Measurements from ENCODE around the gene SFXN5.
"Not testable (repeated sequence)": the region's sequence is repeated elsewhere in the genome, so short reads cannot be mapped to it uniquely, and the experiment has no call there.

The SFXN5 gene

GRCh38 chr2:72921853-72922252 is 149.7 kb downstream of the SFXN5 start:
- DNase-seq (ENCODE audit: low read depth): no peak

GRCh38 chr2:72921088-72921851 is 150.2 kb downstream of the SFXN5 start:
- no peak for DNase-seq (ENCODE audit: low read depth)

- DNase-seq (ENCODE audit: low read depth): no peak
These were observed 151.0 kb downstream of the SFXN5 start for GRCh38 chr2:72920318-72921087.

- no peak for DNase-seq (ENCODE audit: low read depth)
These were observed 151.8 kb downstream of the SFXN5 start for GRCh38 chr2:72919414-72920317.

- DNase-seq (ENCODE audit: low read depth): no peak
These were observed 153.5 kb downstream of the SFXN5 start for GRCh38 chr2:72917877-72918553.

GRCh38 chr2:72917138-72917876 is 154.2 kb downstream of the SFXN5 start, which contains the start of gene EMX1:
TSS of gene EMX1 (plus strand) at chr2:72917519. CDS start at chr2:72917853, 334 bp downstream.
- DNase-seq (ENCODE audit: low read depth): no peak

- DNase-seq (ENCODE audit: low read depth): no peak
These were observed 154.8 kb downstream of the SFXN5 start for GRCh38 chr2:72916743-72917137.

GRCh38 chr2:72915907-72916742 is 155.4 kb downstream of the SFXN5 start:
- DNase-seq (ENCODE audit: low read depth): no peak

- DNase-seq (ENCODE audit: low read depth): no peak
These were observed 156.1 kb downstream of the SFXN5 start for GRCh38 chr2:72915320-72915906.

- DNase-seq (ENCODE audit: low read depth): no peak
These were observed 156.8 kb downstream of the SFXN5 start for GRCh38 chr2:72914589-72915319.

- DNase-seq (ENCODE audit: low read depth): no peak
These were observed 157.3 kb downstream of the SFXN5 start for GRCh38 chr2:72914206-72914559.

GRCh38 chr2:72913486-72914205 is 157.9 kb downstream of the SFXN5 start:
- no peak for DNase-seq (ENCODE audit: low read depth)

- DNase-seq (ENCODE audit: low read depth): no peak
These were observed 160.3 kb downstream of the SFXN5 start for GRCh38 chr2:72911256-72911655.

- DNase-seq (ENCODE audit: low read depth): no peak
These were observed 162.8 kb downstream of the SFXN5 start for GRCh38 chr2:72908741-72909140.

GRCh38 chr2:72907369-72907768 is 164.1 kb downstream of the SFXN5 start:
- DNase-seq (ENCODE audit: low read depth): not testable (repeated sequence)

GRCh38 chr2:72901426-72901825 is 170.1 kb downstream of the SFXN5 start:
- DNase-seq (ENCODE audit: low read depth): no peak

- DNase-seq (ENCODE audit: low read depth): no peak
These were observed 171.2 kb downstream of the SFXN5 start for GRCh38 chr2:72900191-72900825.

GRCh38 chr2:72898585-72898906 is 173.0 kb downstream of the SFXN5 start:
- DNase-seq (ENCODE audit: low read depth): no peak
